Colonic mucosa (tissue), 4 donors: ENCODE results near the gene SLX4IP. TPM values are rescaled to one million over a fixed set of nuclear protein-coding genes. Genes with fewer than 3 reads are reported as not detected.

Experiments
- DNase-seq: peaks from one replicate; pipeline ENCODE4 v3.0.0-alpha.2; 2020
- H3K27ac ChIP-seq: fragments of 200-600 bp; one replicate; pipeline ENCODE4 v1.8.0; 2021
- H3K27me3 ChIP-seq: fragments of 200-600 bp; one replicate; pipeline ENCODE4 v1.8.0; 2021
- H3K36me3 ChIP-seq: fragments of 200-600 bp; one replicate; pipeline ENCODE4 v1.8.0; 2021
- H3K4me1 ChIP-seq: fragments of 200-600 bp; one replicate; pipeline ENCODE4 v1.8.0; 2021; ENCODE audit warnings: mild to moderate bottlenecking
- H3K4me3 ChIP-seq: fragments of 200-600 bp; one replicate; pipeline ENCODE4 v1.8.0; 2021
- H3K9ac ChIP-seq, 2 donors: one replicate each; pipeline ENCODE4 v1.7.0; 2013; ENCODE audit warnings: control low read depth in 2 of 2, low read depth in 2 of 2, low read length in 2 of 2
- H3K9me3 ChIP-seq: fragments of 200-600 bp; one replicate; pipeline ENCODE4 v1.8.0; 2021
- CTCF ChIP-seq: fragments of 200-600 bp; IDR thresholded peaks from one replicate; pipeline ENCODE4 v1.8.0; 2022; ENCODE audit warnings: antibody characterized with exemption, mild to moderate bottlenecking
- intact Hi-C: fragments of 100-400 bp; cut with DNase I; formaldehyde crosslinking; loops from one replicate; pipeline ENCODE4 v1.14.1; 2022
- total RNA-seq, 2 donors: library from RNA; stranded (reverse); fragmentation: NEBNext Ultra II Directional in 1 of 2; extraction: Animal tissue kit (Norgen Biotek cat#: 25700) in 1 of 2; gene quantifications; one replicate each; pipeline ENCODE4 v1.2.1, GENCODE V29; 2021
- donor health status: healthy.
- donor health status: DM: no; HTN: no; CAD: no.
- donor health status: DM: no; HTN: no; CAD: no.

The SLX4IP gene
- total RNA-seq, 2 donors from 2014 or later = 5.0 to 8.8 TPM

GRCh38 chr20:10541668-10542411 is 106.7 kb downstream of the SLX4IP start:
- no peak for DNase-seq
- Histone ChIP-seq H3K9me3 (no peaks in the 10 kb centered on the region), H3K4me1 (peaks cover 4% of the 10 kb centered on the region), H3K9ac (no peak overlapping the region), H3K36me3 (no peaks in the 10 kb centered on the region), H3K4me3 (no peak overlapping the region), H3K27ac (no peak overlapping the region), H3K27me3 (no peaks in the 10 kb centered on the region)
- TF ChIP-seq CTCF = no peak
- intact Hi-C loops = no loop called here

GRCh38 chr20:10542442-10542841 is 107.3 kb downstream of the SLX4IP start:
- H3K4me3 ChIP-seq = no peak overlapping the region
- no peak overlapping the region for H3K9ac ChIP-seq
- TF ChIP-seq CTCF = no peak
- no peak for DNase-seq
- no peaks in the 10 kb centered on the region for H3K36me3 ChIP-seq
- peaks cover 4% of the 10 kb centered on the region for H3K4me1 ChIP-seq
- no peak overlapping the region for H3K27ac ChIP-seq
- no peaks in the 10 kb centered on the region for H3K27me3 ChIP-seq
- no peaks in the 10 kb centered on the region for H3K9me3 ChIP-seq
- intact Hi-C loops = no loop called here

- H3K27me3 ChIP-seq = no peaks in the 10 kb centered on the region
- no peaks in the 10 kb centered on the region for H3K9me3 ChIP-seq
- H3K4me3 ChIP-seq = no peak overlapping the region
- no peak overlapping the region for H3K9ac ChIP-seq
- intact Hi-C loops = no loop called here
- TF ChIP-seq CTCF = no peak
- peaks cover 4% of the 10 kb centered on the region for H3K4me1 ChIP-seq
- DNase-seq = no peak
- H3K36me3 ChIP-seq = no peaks in the 10 kb centered on the region
- no peak overlapping the region for H3K27ac ChIP-seq
Measured at GRCh38 chr20:10543480-10543879, 108.4 kb downstream of the SLX4IP start.

- H3K9me3 ChIP-seq = no peaks in the 10 kb centered on the region
- intact Hi-C loops = no loop called here
Measured at GRCh38 chr20:10547276-10548114, 112.4 kb downstream of the SLX4IP start.

GRCh38 chr20:10549511-10549910 is 114.4 kb downstream of the SLX4IP start:
- Histone ChIP-seq H3K27ac (no peak overlapping the region), H3K27me3 (no peaks in the 10 kb centered on the region), H3K4me1 (no peaks in the 10 kb centered on the region), H3K9me3 (no peaks in the 10 kb centered on the region), H3K36me3 (no peaks in the 10 kb centered on the region), H3K4me3 (no peak overlapping the region), H3K9ac (no peak overlapping the region)
- intact Hi-C loops = no loop called here
- no peak for DNase-seq
- TF ChIP-seq CTCF = no peak

More at GRCh38 chr20:10547276-10548114, 112.4 kb downstream of the SLX4IP start:
- no peak overlapping the region for H3K4me3 ChIP-seq
- H3K4me1 ChIP-seq = no peaks in the 10 kb centered on the region
- H3K27ac ChIP-seq = no peak overlapping the region
- no peaks in the 10 kb centered on the region for H3K27me3 ChIP-seq
- H3K36me3 ChIP-seq = no peaks in the 10 kb centered on the region
- H3K9ac ChIP-seq = no peak overlapping the region
- no peak for TF ChIP-seq CTCF
- DNase-seq = no peak
